Fibroblast of pulmonary artery (primary cell): ENCODE results near the gene MYO15A.

ENCODE experiments used
- DNase-seq: peaks from one replicate; pipeline ENCODE4 v3.0.0-alpha.2; 2010; ENCODE audit warnings: low read depth
- H3K4me3 ChIP-seq: replicated peaks from 2 replicates; pipeline ENCODE4 v1.5.1; 2011; ENCODE audit warnings: low read depth, mild to moderate bottlenecking, control low read depth, low read length, moderate library complexity
- TF ChIP-seq, protein P1 (sequence below): IDR thresholded peaks from 2 replicates; pipeline ENCODE4 v1.5.1; 2011; ENCODE audit warnings: mild to moderate bottlenecking, control low read depth, low read length, inconsistent platforms; ENCODE audit errors: missing control alignments

Gene MYO15A

GRCh38 chr17:18182110-18182977, 73.8 kb downstream of the MYO15A start:
- TF ChIP-seq, protein P1, sequence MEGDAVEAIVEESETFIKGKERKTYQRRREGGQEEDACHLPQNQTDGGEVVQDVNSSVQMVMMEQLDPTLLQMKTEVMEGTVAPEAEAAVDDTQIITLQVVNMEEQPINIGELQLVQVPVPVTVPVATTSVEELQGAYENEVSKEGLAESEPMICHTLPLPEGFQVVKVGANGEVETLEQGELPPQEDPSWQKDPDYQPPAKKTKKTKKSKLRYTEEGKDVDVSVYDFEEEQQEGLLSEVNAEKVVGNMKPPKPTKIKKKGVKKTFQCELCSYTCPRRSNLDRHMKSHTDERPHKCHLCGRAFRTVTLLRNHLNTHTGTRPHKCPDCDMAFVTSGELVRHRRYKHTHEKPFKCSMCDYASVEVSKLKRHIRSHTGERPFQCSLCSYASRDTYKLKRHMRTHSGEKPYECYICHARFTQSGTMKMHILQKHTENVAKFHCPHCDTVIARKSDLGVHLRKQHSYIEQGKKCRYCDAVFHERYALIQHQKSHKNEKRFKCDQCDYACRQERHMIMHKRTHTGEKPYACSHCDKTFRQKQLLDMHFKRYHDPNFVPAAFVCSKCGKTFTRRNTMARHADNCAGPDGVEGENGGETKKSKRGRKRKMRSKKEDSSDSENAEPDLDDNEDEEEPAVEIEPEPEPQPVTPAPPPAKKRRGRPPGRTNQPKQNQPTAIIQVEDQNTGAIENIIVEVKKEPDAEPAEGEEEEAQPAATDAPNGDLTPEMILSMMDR, result no peak
- peak overlapping the region; percentile 75 for H3K4me3 ChIP-seq
- DNase-seq, result no peak

GRCh38 chr17:18182978-18183333, 74.4 kb downstream of the MYO15A start:
- TF ChIP-seq, protein P1, result no peak
- peak overlapping the region; percentile 75 for H3K4me3 ChIP-seq
- DNase-seq, result peak; percentile 86

DNA sequence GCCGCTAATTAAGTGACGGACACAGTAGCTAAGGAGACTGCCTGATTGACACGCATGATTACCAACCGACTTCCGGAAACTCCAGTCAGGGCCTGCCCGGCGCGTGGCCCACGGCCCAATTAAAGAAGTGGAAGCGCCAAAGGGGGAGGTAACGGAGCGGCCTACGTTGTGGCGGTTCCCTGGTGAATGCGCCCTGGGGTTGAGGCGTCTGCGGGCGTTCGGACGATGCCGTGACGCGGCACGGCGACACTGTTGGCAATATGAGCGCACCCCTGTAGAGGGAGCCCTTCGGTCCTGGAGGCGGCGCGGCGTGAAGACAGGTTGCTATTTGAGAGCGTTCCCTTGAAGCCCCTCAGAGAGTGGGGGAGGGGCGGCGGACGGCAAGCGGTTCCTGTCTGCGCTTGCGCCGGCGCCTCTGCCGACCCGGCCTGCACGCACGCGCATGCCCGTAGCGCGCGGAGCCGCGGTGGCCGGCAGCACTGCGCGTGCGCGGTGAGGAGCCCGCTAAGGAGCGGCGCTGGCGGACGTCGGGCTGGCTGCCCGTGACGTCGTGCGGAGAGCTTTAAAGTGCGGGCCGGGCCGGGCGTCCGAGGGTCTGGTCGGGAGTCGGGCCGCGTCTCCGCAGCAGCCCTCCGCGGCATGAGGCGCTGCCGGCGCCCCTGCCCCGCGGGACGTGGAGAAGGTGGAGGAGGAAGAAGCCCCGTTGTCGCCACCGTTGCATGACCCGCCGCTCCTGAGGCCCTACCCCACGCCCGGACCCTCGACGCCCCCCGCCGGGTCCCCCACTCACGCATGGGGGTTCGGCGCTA, 75.0 kb downstream of the MYO15A start, which contains the start of gene ALKBH5:
Gene ALKBH5, plus strand, starts transcription at position 495 of the 809 bp plus-strand sequence. CDS start 416 bp downstream, outside the sequence.
- TF ChIP-seq, protein P1, result peak; percentile 9
- peak; percentile 100 for DNase-seq
- H3K4me3 ChIP-seq, result peak within 1 kb of the TSS; percentile 75

- H3K4me3 ChIP-seq, result peak overlapping the region; percentile 75
- DNase-seq, result peak; percentile 33
- TF ChIP-seq, protein P1, result no peak
These were observed 75.8 kb downstream of the MYO15A start for GRCh38 chr17:18184143-18185031.

- H3K4me3 ChIP-seq, result peak overlapping the region; percentile 75
These were observed 76.8 kb downstream of the MYO15A start for GRCh38 chr17:18185391-18185790.

More at GRCh38 chr17:18185391-18185790, 76.8 kb downstream of the MYO15A start:
- TF ChIP-seq, protein P1, result no peak
- DNase-seq, result peak; percentile 50
